Adrenal gland (tissue), 12 donors: ENCODE data around the gene TMEM33. TPM values are rescaled to one million over a fixed set of nuclear protein-coding genes. Genes with fewer than 3 reads are reported as not detected.

Source experiments
- DNase-seq, 7 donors: peaks; one replicate each; pipeline ENCODE4 v3.0.0-alpha.2; 2019 to 2020
- H3K27ac ChIP-seq, 5 donors: fragments of 200-600 bp; sonication (generic) in 4 of 5; 1 replicate in 3 of 5; 2 replicates in 2 of 5; pipeline versions ENCODE4 v1.5.1 to v1.8.0; 2016 to 2020; ENCODE audit warnings: mild to moderate bottlenecking in 1 of 5
- H3K27me3 ChIP-seq: fragments of 200-600 bp; 2 replicates; pipeline ENCODE4 v1.8.0; 2021
- H3K36me3 ChIP-seq, 2 donors: fragments of 200-600 bp; replicated peaks in 1 of 2; 1 replicate in 1 of 2; 2 replicates in 1 of 2; pipeline versions ENCODE4 v1.5.1 to v1.8.0; 2018 to 2022
- H3K4me1 ChIP-seq, 2 donors: fragments of 200-600 bp; replicated peaks in 1 of 2; 1 replicate in 1 of 2; 2 replicates in 1 of 2; pipeline versions ENCODE4 v1.5.1 to v1.8.0; 2018 to 2021
- H3K4me3 ChIP-seq, 4 donors: fragments of 200-600 bp; sonication (generic) in 3 of 4; one replicate each; pipeline ENCODE4 v1.5.1; 2016 to 2018
- H3K9me3 ChIP-seq, 3 donors: fragments of 200-600 bp; sonication (generic) in 1 of 3; replicated peaks in 1 of 3; 1 replicate in 2 of 3; 2 replicates in 1 of 3; pipeline versions ENCODE4 v1.5.1 to v1.8.0; 2016 to 2021
- CTCF ChIP-seq, 6 experiments: fragments of 450-650 bp in 4 of 6; fragments of 200-600 bp in 2 of 6; sonication (generic) in 1 of 6; IDR thresholded peaks; 1 replicate in 5 of 6; 2 replicates in 1 of 6; pipeline versions ENCODE4 v1.5.1 to v1.8.0; 2016 to 2021; ENCODE audit warnings: antibody characterized with exemption in 6 of 6, mild to moderate bottlenecking in 2 of 6, moderate library complexity in 1 of 6
- POLR2A ChIP-seq, 2 donors: fragments of 450-650 bp; IDR thresholded peaks; one replicate each; pipeline ENCODE4 v1.6.1; 2017; ENCODE audit warnings: antibody characterized with exemption in 2 of 2, mild to moderate bottlenecking in 2 of 2, moderate library complexity in 1 of 2
- WGBS, 4 donors: extraction: QIAGEN DNeasy Blood & Tissue Kit in 2 of 4; methylation state at CpG; one replicate each; pipeline versions ENCODE4 v1.1.5 to v1.1.7; 2013 to 2017; 5-methylcytosine and 5-hydroxymethylcytosine counted together
- intact Hi-C, 2 donors: fragments of 100-400 bp; cut with DNase I; formaldehyde crosslinking; loops; one replicate each; pipeline versions ENCODE4 v1.14.1 to v1.15.0; 2022 to 2023
- polyA plus RNA-seq, 3 donors: library from polyadenylated mRNA; stranded (reverse); fragments of 200-250 nt in 2 of 3; fragments of 350-450 nt in 1 of 3; fragmentation: Illumina TruSeq in 1 of 3; extraction: RNeasy Lipid Tissue Mini Kit (QIAGEN cat#74804) in 1 of 3; gene quantifications; one replicate each; pipeline ENCODE4 v1.2.3, GENCODE V29; 2013 to 2014
- total RNA-seq, 9 donors: library from RNA; depleted of rRNA in 4 of 9; stranded (reverse); fragments of >200 nt in 4 of 9; fragments of 120-200 nt in 1 of 9; fragmentation: NEBNext Ultra II Directional in 1 of 9; extraction: Animal tissue kit (Norgen Biotek cat#: 25700) in 1 of 9; gene quantifications; one replicate each; pipeline versions ENCODE4 v1.1.0 to v1.2.4, GENCODE V29; 2013 to 2023
- donor health status: healthy with polysubstance abuse.
- donor health status: Bipolar disorder and iron deficiency.
- donor health status: DM: yes; HTN: yes; CAD: no.
- donor health status: DM: no; HTN: no; CAD: no.
- donor health status: DM: no; HTN: no; CAD: no.
- donor health status: DM: yes; HTN: yes; CAD: no.

The TMEM33 gene
- total and polyA plus RNA-seq, 12 donors: 6.5 to 82.1 (median 58.1) TPM

- TF ChIP-seq POLR2A (IDR thresholded peaks at IDR 0.05): no peak
- TF ChIP-seq CTCF (IDR thresholded peaks at IDR 0.05): peak; percentile 77 to 98 (median 88)
- peak in 6 of 7 donors; percentile 29 to 89 (median 66) for DNase-seq
- WGBS, 4 donors: 9 to 15% (median 11%) methylated on average over 3 of the region's 3 CpGs
- intact Hi-C loops: loop anchor here (5.0 to 10.0 kb wide), 2 partner anchors 196 to 603 kb away; no protein-coding TSS in a partner anchor
- Histone ChIP-seq H3K36me3 (no peaks in the 10 kb centered on the region), H3K4me1 (peaks cover 0 to 8% of the 10 kb centered on the region in 2 donors), H3K27ac (no peak overlapping the region), H3K9me3 (no peaks in the 10 kb centered on the region), H3K4me3 (no peak overlapping the region), H3K27me3 (no peaks in the 10 kb centered on the region)
These were observed 47.2 kb upstream of the TMEM33 start for GRCh38 chr4:41887821-41888686.

- H3K27me3 ChIP-seq: no peaks in the 10 kb centered on the region
- H3K4me3 ChIP-seq: no peak overlapping the region
- no peak overlapping the region for H3K27ac ChIP-seq
- peaks cover 0 to 8% of the 10 kb centered on the region in 2 donors for H3K4me1 ChIP-seq
- TF ChIP-seq POLR2A (IDR thresholded peaks at IDR 0.05) (no peak), CTCF (IDR thresholded peaks at IDR 0.05) (no peak)
- WGBS, 4 donors: 72 to 80% (median 76%) methylated on average over 1 of the region's 1 CpG
- no peaks in the 10 kb centered on the region for H3K36me3 ChIP-seq
- H3K9me3 ChIP-seq: no peaks in the 10 kb centered on the region
- no peak for DNase-seq
- intact Hi-C loops: loop anchor here (5.0 to 10.0 kb wide), 2 partner anchors 196 to 604 kb away; no protein-coding TSS in a partner anchor
These were observed 46.5 kb upstream of the TMEM33 start for GRCh38 chr4:41888687-41889074.

DNA sequence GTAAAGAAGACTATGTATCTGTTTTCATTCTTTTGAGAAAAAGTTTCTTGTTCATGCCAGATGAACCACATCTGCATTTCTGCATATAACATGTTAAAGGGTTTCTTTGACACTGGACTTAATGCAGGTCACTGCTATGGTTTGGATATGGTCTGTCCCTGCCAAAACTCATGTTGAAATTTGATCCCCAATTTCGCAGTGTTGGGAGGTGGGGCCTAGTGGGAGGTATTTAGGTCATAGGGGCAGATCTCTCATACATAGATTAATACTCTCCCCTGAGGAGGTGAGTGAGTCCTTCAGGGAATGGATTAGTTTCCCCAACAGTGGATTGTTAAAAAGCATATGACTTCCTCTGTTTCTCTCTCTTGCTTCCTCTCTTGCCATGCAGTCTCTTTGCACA, 45.9 kb upstream of the TMEM33 start:
- intact Hi-C loops: loop anchor here (5.0 to 10.0 kb wide), 2 partner anchors 197 to 605 kb away; no protein-coding TSS in a partner anchor
- H3K27me3 ChIP-seq: no peaks in the 10 kb centered on the region
- peaks cover 0 to 8% of the 10 kb centered on the region in 2 donors for H3K4me1 ChIP-seq
- no peaks in the 10 kb centered on the region for H3K9me3 ChIP-seq
- TF ChIP-seq POLR2A (IDR thresholded peaks at IDR 0.05): no peak
- TF ChIP-seq CTCF (IDR thresholded peaks at IDR 0.05): no peak
- no peak overlapping the region for H3K27ac ChIP-seq
- H3K4me3 ChIP-seq: no peak overlapping the region
- WGBS, 4 donors: 25 to 58% (median 43%) methylated on average over 1 of the region's 1 CpG
- no peak for DNase-seq
- no peaks in the 10 kb centered on the region for H3K36me3 ChIP-seq

GRCh38 chr4:41890085-41890484, 45.1 kb upstream of the TMEM33 start:
- WGBS, 4 donors: 44 to 71% (median 49%) methylated on average over 2 of the region's 2 CpGs
- intact Hi-C loops: no loop called here

More at GRCh38 chr4:41890085-41890484, 45.1 kb upstream of the TMEM33 start:
- no peak for TF ChIP-seq POLR2A (IDR thresholded peaks at IDR 0.05)
- no peak for TF ChIP-seq CTCF (IDR thresholded peaks at IDR 0.05)
- no peak overlapping the region for H3K27ac ChIP-seq
- DNase-seq: no peak
- no peaks in the 10 kb centered on the region for H3K36me3 ChIP-seq
- no peaks in the 10 kb centered on the region for H3K9me3 ChIP-seq
- H3K27me3 ChIP-seq: no peaks in the 10 kb centered on the region
- peaks cover 0 to 8% of the 10 kb centered on the region in 2 donors for H3K4me1 ChIP-seq
- no peak overlapping the region for H3K4me3 ChIP-seq
